HG03521 (cell line): ENCODE results near the gene CANX.
"Not testable (repeated sequence)": the region's sequence is repeated elsewhere in the genome, so short reads cannot be mapped to it uniquely, and the experiment has no call there.

Experiments
- ATAC-seq: cut with Tn5 transposase; IDR thresholded peaks from one replicate; pipeline ENCODE4 v1.9.1; 2021; ENCODE audit warnings: mild to moderate bottlenecking, moderate library complexity; ENCODE audit not compliant: unreplicated experiment

Gene CANX

DNA sequence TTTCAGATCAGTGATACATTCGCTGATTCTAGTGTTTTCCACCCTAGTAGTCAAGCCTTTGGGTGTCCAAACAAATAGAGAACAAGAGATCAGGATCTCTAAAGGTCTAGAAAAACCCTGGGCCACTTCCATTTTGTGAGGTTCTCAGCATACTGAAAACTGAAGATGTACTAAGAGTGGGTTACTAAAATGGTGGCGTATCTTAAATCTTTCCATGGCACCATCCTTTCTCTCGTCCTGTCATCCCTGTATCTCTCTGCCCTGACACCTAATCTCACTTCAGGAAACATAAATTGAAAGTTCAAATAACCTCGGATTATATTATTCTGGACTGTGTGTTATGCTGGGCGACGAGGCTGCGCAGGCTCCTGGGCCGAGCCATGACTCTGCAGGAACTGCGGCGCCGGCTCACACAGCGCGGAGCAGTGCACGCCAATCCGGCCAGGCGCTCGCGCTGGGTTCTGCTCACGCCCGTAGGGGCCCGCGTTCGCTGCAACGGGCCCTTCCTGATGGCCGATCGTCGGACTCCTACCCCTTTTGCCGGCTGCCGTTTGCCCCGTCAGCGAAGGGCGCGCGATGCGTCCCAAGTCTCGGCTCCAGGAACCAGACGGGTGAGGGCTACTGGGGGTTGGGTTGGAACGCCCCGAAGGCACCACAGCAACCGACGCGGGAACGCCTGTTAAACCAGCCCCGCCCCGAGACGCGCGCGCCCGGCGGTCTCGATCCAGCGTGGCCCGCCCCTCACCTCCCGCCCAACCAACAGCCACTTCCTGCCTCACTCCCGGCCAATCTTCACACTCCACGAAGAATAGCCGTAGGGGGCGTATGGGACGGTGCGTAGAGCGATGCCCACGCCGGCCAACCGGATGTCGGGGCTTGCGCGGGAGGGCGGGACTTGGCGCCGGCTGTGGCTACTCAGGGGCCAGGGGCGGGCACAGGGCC, 503 bp upstream of the CANX start:
- peak; percentile 91 for ATAC-seq

DNA sequence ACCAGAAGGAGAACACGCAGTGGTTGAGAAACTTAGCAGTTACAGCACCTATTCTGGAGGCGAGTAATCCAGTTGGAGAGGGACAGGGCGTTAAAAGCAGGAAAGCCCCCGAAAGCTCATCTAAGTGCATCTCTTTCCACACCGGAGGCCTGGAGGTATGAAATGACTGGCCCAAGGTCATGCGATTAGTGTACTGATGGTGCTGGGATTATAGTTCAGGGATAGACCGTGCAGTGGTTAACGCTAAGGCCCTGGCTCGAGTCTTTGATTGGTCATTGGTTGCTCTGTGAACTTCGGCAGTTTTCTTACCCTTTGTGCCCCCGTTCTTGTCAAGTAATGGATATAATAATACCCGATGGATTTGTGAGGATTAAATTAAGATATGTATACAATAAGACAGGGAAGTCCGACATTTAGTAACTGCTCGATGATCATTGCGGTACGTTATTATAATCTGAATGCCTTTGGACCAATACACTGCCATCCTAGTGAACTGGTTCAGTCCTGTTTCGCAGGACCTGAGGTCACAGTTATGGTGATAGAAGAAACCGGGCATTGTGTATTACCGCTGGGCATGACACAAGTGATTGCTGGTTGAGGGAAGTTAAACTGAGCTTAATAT, 960 bp downstream of the CANX start:
- ATAC-seq = no peak

DNA sequence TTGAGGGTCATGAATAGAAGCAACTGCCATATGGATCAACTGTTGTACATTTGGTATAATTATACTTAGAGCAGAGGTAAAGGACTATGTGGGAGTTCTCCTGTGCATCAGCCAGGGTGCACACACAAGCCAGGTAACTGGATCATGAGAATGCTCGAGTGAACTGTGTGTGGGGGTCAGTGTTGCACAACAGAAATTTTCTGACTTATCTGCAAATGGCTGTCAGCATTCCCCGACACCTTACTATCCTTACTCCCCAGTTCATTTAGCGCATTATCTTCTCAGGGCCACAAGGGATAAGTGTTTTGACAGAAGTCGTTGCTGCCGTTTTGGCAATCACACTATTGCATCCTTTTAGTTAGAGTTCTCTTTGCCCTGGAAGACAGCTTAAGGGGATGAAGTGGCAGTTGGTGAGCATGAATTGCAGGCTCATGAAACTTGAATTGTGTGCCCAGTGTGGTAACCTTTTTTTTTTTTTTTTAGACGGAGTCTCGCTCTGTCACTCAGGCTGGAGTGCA, 1.7 kb downstream of the CANX start:
- no peak for ATAC-seq

DNA sequence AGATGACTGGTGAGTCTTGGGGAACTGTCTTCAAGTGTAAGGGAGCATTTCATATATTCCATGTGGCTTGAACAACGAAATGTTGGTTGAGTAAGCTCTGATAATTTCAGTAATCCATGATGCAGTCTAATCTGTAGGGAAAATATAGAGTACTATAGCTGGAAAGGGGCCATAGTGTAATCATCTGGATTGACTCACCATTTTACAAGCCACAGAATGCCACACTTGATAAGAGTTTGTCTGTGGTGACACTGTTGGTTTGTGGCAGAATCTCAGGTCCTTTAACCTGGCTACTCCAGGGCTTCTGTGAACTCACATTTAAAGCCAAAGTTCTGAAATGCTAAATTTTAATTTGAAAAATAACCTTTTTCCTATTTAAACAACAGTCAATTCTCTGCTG, 17.5 kb downstream of the CANX start:
- no peak for ATAC-seq

DNA sequence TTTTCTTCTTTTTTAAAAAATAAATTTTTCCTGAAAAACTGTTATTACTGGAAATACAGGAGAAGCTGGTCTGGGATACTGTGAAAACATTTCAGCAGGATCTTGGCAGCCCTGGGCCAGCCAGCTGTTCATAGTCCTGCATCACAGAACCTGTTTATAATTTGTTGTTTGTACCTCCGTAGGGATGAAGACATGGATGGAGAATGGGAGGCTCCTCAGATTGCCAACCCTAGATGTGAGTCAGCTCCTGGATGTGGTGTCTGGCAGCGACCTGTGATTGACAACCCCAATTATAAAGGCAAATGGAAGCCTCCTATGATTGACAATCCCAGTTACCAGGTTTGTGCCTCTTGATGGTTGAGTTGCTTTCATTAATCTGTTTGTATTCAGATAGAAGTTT, 21.5 kb downstream of the CANX start:
- no peak for ATAC-seq

DNA sequence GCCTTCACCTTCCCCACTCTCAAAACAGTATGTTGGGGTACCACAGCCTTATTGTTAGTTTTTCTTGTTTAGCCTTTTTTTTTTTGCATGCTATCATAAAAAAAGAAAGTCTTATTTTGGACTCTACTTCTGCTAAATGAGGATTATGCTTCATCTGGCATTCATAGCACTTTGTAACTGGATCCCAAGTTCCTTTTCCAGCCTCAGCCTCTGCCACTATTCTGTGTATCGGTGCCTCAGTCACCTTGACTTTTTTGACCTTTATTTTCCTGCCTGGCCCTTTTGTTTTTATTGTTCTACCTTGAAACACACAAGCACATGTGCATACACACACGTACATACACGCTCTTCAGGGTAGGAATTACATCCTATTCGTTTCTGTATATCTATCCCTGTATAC, 25.4 kb downstream of the CANX start:
- no peak for ATAC-seq

DNA sequence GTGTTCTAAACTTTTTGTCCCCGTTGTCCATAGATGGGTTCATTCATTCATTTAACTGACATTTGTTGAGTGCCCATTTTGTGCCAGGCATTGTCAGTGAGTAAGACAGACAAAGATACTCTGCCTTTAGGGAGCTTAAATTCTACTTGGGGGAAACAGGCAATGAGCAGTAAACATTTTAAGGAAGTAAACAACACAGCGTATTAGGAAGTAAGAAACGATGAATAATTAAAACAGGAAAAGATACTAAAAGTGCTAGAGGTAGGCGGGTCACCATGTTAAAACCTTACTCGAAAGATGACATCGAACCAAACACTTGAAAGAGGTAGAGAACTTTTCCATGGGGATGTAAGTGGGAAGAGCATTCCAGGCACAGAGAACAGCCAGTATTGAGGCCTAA, 28.3 kb downstream of the CANX start:
- ATAC-seq = no peak

DNA sequence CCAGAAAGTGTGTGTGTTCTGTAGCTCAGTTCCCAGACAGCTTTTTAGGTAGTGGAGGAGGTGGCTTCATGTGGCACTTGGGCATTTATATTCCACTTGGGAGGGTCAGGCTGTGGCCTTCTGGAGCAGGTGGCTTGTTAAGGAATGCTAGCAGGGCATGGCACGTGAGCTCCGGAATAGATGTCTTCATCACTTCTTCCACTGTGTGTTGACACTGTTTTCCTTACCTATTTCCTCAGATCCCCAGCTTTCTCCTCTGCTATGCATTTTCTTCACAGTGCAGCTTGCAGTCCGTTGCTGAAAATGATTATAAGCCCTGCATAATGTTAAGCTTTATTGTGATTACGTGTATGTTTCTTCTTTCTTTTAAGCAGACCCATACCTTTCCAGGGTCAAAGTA, 30.5 kb downstream of the CANX start:
- no peak for ATAC-seq

DNA sequence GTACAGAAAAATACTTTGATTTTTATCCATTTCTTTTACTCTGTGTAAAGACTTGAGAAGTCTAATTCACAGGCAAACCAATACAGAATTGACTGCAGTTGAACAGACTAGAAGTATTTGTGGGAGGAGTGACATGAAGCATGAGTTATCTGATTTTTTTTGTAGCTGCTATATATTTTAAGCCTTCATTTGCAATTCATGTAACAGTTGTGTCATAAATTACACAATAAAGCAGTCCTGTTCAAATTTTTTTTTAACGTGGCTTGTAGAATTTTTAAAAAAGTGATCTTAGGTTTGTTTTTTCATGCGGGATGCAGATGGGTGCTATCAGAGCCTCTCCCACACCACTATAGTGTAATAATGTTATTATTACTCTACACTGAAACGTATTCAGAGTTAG, 31.0 kb downstream of the CANX start:
- ATAC-seq = no peak

DNA sequence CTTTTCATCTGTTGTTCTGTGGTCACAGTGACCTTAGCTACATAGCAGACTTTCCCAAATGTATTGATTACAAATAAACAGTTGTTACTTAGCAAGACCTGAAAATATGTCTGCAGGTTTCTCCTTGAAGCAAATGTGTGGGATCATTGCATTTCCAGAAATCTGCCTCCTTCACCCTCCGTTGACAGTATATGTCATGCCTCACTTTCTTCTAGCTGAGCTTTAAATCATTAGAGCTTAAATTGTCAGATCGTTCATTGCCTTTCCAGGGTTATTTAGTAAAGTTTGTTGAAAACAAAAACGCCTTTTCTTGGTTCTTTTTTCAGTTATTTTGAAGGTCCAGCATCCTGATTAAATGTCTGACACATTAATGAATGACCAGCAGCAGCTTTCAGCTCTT, 31.6 kb downstream of the CANX start:
- ATAC-seq = no peak

DNA sequence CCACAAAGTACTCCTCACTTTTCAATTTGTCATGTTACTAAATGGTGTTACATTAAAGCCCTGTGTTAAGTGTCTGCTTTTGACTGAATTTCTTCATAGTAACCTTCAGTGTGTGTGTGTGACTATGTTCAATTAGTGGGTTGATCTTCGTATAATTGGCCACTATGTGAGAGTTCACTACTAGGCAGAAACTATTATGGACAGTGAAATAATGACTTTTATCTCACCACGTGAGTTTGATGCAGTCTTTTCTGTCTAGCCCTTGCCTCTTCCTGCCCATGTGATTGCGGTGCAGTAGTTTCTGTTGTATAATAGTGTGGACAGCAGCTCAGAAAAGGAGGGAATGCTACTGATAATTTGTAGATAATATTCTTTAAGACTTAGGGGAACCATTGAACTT, 32.1 kb downstream of the CANX start:
- ATAC-seq = no peak

DNA sequence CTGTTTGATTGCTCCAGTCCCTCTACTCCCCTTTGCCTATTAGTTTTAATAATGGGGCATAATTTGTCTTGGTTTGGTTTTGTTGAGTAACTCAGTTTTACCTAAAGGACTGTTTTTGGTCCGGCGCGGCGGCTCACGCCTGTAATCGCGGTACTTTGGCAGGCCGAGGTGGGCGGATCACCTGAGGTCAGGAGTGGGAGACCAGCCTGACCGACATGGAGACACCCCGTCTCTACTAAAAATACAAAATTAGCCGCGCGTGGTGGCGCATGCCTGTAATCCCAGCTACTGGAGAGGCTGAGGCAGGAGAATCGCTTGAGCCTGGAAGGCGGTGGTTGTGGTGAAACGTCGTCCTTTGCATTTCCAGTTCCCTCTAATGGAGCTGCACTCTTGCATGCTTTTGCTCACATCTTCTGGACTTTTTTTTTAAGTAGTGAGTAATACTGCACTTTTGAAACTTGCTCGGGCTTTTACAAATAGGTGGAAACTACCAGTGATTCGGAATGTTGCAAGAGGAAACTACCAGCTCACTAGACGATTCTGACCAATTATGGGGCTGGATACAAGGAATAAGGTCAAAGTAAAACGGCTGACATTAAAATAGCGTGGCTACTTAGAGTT, 33.1 kb downstream of the CANX start:
- ATAC-seq = peak; percentile 4

DNA sequence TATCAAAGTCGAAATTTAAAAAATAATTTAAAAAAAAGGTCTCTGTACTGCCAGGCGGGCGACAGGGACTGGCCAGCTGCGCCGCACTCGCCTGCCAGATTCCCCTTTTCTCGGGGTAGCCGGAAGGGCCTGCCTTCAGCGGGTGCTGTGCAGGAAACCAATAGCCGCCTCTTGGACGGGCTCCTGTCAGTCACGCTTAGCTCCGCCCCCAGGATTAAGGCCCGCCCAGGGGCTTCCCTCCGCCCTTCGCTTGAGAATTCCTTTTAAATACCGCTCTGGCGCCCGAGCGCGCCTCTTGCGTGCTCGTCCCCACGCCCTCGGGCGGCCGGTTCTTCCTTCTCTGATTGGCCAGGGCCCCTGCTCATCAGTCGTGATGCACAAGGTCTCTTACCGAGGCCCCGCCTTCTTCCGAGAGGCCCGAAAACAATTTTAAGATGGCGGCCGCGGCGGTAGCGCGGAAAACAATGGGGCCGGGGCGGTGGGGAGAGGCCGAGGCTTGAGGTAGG, 33.7 kb downstream of the CANX start, which contains the start of gene MAML1:
Gene MAML1 (plus strand): TSS at position 411 of the 506 bp plus-strand sequence. CDS start 291 bp downstream, outside the sequence.
- peak; percentile 95 for ATAC-seq

DNA sequence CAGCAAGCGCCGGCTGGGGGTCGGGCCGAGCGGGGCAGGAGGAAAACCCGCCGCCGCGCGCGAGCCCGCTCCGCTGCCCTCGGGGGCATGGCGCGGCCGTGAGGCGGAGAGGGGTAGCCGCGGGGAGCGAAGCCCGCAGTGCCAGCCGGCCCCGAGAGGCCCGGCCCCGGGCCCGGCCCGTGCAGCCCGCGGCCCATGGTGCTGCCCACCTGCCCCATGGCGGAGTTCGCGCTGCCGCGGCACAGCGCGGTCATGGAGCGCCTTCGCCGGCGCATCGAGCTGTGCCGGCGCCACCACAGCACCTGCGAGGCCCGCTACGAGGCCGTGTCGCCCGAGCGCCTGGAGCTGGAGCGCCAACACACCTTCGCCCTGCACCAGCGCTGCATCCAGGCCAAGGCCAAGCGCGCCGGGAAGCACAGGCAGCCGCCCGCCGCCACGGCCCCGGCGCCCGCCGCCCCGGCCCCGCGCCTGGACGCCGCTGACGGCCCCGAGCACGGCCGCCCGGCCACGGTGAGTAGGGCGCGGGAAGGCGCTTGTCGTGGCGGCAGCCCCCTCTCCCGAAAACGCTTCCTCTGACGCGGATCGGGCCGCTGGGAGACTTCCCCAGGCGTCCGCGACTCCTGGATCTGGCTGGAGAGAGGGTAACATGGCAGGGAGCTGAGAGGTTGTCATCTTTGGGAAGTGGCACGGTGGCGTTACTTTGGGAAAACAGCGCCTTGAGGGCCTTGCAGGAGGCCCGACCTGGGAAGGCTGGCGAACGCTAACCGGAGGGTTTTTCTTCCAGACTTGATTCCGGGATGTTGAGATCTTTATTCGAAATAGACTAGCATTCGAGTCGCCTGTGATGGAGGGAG, 34.4 kb downstream of the CANX start:
- peak; percentile 34 for ATAC-seq

DNA sequence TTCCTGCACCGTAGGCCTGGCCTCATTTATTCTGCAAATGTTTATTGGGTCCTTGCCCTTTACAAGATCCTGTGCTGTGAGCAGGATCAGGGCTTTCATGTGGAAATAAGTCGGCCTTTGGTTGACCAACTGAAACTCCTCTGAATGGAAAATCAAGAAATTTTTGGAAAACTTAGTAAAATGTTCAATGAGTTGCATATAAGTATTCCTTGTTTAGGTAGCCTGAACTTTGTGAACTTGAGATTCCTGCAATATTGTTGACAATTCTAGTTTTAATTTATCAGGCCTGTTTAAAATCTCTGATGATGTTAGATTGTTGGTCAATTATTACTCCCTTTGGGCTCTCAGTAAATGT, 35.0 kb downstream of the CANX start:
- ATAC-seq = no peak

DNA sequence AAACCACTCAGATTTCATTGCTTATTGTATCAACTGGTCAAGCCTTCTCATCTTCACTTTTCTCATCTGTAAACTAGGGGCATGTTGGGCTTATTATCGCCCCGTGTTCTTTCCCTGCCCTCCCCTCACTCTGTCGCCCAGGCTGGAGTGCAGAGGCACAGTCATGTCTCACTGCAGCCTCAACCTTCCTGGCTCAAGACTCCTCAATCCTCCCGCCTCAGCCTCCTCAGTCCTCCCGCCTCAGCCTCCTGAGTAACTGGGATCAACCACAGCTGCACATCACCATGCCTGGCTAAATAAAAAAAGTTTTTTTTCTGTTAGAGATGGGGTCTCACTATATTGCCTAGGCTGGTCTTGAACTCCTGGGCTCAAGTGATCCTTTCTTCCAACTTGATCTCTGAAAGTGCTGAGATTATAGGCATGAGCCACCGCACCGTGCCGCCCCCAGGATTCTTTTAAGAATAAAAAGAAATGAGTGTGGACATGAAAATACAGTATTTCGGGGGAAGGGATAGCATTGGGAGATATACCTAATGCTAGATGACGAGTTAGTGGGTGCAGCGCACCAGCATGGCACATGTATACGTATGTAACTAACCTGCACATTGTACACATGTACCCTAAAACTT, 35.9 kb downstream of the CANX start:
- ATAC-seq = no peak

DNA sequence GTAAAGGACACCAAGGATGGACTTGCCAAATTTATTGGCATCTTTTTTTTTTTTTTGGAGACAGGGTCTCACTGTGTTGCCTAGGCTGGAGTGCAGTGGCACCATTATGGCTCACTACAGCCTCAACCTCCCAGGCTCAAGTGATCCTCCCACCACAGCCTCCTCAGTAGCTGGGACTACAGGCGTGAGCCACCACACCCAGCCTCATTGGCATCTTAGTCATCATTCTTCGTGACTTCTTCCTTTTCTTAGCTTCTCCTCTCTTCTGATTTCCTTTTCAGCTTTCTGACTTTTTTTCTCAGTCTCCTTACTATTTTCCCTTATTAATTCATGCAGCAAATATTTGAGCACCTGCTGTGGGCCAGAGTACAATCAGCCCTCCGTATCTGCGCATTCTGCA, 40.0 kb downstream of the CANX start:
- no peak for ATAC-seq

DNA sequence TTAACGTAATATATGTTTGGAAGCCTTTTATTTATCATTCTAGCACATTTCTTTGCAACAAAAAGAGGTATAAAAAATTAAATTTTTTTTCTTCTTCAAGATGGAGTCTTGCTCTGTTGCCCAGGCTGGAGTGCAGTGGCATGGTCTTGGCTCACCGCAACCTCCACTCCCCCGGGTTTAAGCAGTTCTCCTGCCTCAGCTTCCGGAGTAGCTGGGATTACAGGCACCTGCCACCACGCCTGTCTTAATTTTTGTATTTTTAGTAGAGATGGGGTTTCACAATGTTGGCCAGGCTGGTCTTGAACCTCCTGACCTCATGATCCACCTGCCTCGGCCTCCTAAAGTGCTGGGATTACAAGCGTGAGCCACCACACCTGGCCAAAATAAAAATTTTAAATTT, 45.3 kb downstream of the CANX start:
- ATAC-seq = not testable (repeated sequence)

DNA sequence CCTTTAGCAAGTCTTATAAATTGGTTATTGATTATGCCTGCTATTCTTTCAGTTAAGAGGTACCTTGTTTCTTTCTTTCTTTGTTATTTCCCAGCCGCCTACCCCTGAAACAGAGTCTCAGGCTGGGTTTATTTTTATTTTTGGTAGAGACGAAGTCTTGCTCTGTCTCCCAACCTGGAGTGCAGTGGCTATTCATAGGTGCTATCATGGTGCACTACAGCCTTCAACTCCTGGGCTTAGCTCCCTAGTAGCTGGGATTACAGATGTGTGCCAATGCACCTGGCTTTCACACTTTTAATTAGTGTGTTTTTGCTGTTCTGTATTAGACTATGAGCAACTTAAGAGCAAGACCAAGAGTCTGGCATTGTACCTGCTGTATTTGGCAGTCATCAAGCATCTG, 48.1 kb downstream of the CANX start:
- ATAC-seq = no peak

DNA sequence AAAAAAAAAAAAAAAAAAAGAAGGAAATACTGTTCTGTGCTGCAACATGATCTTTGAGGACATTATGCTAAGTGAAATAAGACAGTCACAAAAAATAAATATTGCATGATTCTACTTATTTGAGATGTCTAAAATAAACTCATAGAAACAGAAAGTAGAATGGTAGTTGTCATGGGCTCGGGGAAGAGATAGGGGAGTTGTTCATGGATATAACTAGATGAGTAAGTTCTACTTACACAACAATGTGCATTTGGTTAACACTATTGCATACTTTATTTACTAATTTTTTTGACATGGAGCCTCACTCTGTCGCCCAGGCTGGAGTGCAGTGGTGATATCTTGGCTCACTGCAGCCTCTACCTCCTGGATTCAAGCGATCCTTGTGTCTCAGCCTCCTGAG, 49.0 kb downstream of the CANX start:
- ATAC-seq = no peak
